ENCODE measurements around the gene ACTMAP.

Gene ACTMAP

GRCh38 chr19:40797963-40798682 is 47.8 kb upstream of the ACTMAP start (continued):
- TF ChIP-seq PRDM10 (tag by site-specific recombination; IDR thresholded peaks at IDR 0.05) (no peak), ZXDB (tag by site-specific recombination; IDR thresholded peaks at IDR 0.05) (peak; percentile 82; the same call in 1 of the 2 replicates), ZBTB17 (tag by site-specific recombination; IDR thresholded peaks at IDR 0.05) (peak; percentile 95), ZNF629 (tag by site-specific recombination; IDR thresholded peaks at IDR 0.05) (no peak), ZNF768 (tag by site-specific recombination; IDR thresholded peaks at IDR 0.05) (no peak; the same call in 1 of the 2 replicates), ZNF701 (tag by site-specific recombination; IDR thresholded peaks at IDR 0.05) (no peak; the same call in 1 of the 2 replicates), ZNF133 (tag by site-specific recombination; IDR thresholded peaks at IDR 0.05) (no peak), ZNF248 (tag by site-specific recombination; IDR thresholded peaks at IDR 0.05) (no peak), KLF8 (tag by site-specific recombination; IDR thresholded peaks at IDR 0.05) (no peak), PRDM4 (tag by site-specific recombination; IDR thresholded peaks at IDR 0.05) (no peak; the same call in none of the 2 replicates), ZBTB11 (tag by site-specific recombination; conservative IDR thresholded peaks at IDR 0.05; ENCODE audit: low read depth) (peak; percentile 55), ZNF571 (tag by site-specific recombination; IDR thresholded peaks at IDR 0.05) (no peak), ZNF362 (tag by site-specific recombination; IDR thresholded peaks at IDR 0.05) (peak; percentile 73; the same call in 1 of the 2 replicates), ZSCAN23 (tag by site-specific recombination; IDR thresholded peaks at IDR 0.05) (no peak), ZBTB7A (tag by site-specific recombination; IDR thresholded peaks at IDR 0.05; ENCODE audit: low read depth) (no peak), ZBTB8A (tag by site-specific recombination; IDR thresholded peaks at IDR 0.05) (no peak), ZNF146 (tag by site-specific recombination; IDR thresholded peaks at IDR 0.05) (no peak), ZNF623 (tag by site-specific recombination; IDR thresholded peaks at IDR 0.05) (0 out of 2 replicates have a peak, but pooled peaks have one; percentile 24), ZNF311 (tag by site-specific recombination; IDR thresholded peaks at IDR 0.05; ENCODE audit: borderline replicate concordance) (no peak), RBAK (tag by site-specific recombination; IDR thresholded peaks at IDR 0.05) (no peak), ZNF132 (tag by site-specific recombination; IDR thresholded peaks at IDR 0.05; ENCODE audit: borderline replicate concordance) (no peak), ZIC2 (tag by site-specific recombination; IDR thresholded peaks at IDR 0.05) (0 out of 2 replicates have a peak, but pooled peaks have one; percentile 34), ZNF2 (tag by site-specific recombination; IDR thresholded peaks at IDR 0.05) (0 out of 2 replicates have a peak, but pooled peaks have one; percentile 82), ZNF148 (tag by site-specific recombination; IDR thresholded peaks at IDR 0.05; ENCODE audit: borderline replicate concordance) (no peak), ZNF391 (tag by site-specific recombination; IDR thresholded peaks at IDR 0.05; ENCODE audit: borderline replicate concordance, low read depth) (no peak; the same call in 1 of the 2 replicates), ZSCAN16 (tag by site-specific recombination; IDR thresholded peaks at IDR 0.05) (no peak), GLI4 (tag by site-specific recombination; IDR thresholded peaks at IDR 0.05) (no peak)
